Measurements from ENCODE around the gene CDK6.

DNA sequence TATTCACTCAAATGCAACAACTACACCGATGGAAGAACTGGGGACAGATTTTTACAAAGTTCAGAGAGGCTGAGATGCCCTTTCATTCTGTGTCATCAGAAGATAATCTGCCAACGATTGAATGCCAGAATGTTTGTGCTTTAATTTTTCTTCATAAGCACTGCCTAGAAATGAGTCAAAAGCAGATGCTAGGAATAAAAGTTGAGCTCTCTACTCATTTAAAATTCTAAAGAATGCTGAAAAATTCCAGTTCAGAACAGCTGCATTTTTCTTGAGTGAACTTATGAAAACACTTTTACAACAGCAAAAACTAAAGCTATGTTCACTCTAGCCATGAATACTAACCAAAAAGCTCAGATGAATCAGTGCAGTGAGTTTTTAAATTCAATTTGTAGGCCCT, 223.9 kb downstream of the CDK6 start:
- TF ChIP-seq, protein P1, sequence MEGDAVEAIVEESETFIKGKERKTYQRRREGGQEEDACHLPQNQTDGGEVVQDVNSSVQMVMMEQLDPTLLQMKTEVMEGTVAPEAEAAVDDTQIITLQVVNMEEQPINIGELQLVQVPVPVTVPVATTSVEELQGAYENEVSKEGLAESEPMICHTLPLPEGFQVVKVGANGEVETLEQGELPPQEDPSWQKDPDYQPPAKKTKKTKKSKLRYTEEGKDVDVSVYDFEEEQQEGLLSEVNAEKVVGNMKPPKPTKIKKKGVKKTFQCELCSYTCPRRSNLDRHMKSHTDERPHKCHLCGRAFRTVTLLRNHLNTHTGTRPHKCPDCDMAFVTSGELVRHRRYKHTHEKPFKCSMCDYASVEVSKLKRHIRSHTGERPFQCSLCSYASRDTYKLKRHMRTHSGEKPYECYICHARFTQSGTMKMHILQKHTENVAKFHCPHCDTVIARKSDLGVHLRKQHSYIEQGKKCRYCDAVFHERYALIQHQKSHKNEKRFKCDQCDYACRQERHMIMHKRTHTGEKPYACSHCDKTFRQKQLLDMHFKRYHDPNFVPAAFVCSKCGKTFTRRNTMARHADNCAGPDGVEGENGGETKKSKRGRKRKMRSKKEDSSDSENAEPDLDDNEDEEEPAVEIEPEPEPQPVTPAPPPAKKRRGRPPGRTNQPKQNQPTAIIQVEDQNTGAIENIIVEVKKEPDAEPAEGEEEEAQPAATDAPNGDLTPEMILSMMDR (IDR thresholded peaks at IDR 0.05; ENCODE audit: control extremely low read depth in 1 of 3, insufficient read depth in 1 of 3, low read depth in 1 of 3, low read length in 3 of 3) = no peak
- TF ChIP-seq PHF8 (conservative IDR thresholded peaks at IDR 0.05; ENCODE audit: low read depth, low read length) = no peak
- TF ChIP-seq, protein P2, sequence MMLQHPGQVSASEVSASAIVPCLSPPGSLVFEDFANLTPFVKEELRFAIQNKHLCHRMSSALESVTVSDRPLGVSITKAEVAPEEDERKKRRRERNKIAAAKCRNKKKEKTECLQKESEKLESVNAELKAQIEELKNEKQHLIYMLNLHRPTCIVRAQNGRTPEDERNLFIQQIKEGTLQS (IDR thresholded peaks at IDR 0.05; ENCODE audit: insufficient read depth, low read depth, low read length) = no peak
- no peak for TF ChIP-seq GTF2F1 (IDR thresholded peaks at IDR 0.05; ENCODE audit: borderline replicate concordance, low read depth, low read length)
- no peak for TF ChIP-seq POLR2A (IDR thresholded peaks at IDR 0.05; ENCODE audit: control extremely low read depth in 1 of 2, low read depth in 2 of 2, low read length in 2 of 2)

All from H1 (cell line).